NCI-H82 (cell line): ENCODE results near the gene PCDH15.
"Not testable (repeated sequence)": the region's sequence is repeated elsewhere in the genome, so short reads cannot be mapped to it uniquely, and the experiment has no call there.

Experiments
- DNase-seq: peaks from one replicate; lab custom pipeline; 2025; lab: John Stamatoyannopoulos, UW

Gene PCDH15

GRCh38 chr10:53980210-53980609 lies 820.8 kb downstream of the PCDH15 start:
- DNase-seq = no peak

DNA sequence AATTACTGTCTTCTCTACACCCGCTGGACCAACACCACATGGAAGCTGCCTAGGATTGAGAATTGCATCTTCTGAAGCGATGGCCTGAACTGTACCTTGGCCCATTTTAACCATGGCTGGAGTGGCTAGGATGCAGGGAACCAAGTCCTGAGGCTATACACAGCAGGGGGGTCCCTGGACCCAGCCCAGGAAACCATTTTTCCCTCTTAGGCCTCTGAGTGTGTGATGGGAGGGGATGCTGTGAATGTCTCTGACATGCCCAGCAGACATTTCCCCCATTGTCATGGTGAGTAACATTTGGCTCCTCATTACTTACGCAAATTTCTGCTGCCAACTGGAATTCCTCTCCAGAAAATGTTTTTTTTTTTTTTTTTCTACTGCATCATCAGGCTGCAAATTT lies 822.7 kb downstream of the PCDH15 start:
- no peak for DNase-seq

GRCh38 chr10:53977267-53977666 lies 823.8 kb downstream of the PCDH15 start:
- DNase-seq = no peak

DNA sequence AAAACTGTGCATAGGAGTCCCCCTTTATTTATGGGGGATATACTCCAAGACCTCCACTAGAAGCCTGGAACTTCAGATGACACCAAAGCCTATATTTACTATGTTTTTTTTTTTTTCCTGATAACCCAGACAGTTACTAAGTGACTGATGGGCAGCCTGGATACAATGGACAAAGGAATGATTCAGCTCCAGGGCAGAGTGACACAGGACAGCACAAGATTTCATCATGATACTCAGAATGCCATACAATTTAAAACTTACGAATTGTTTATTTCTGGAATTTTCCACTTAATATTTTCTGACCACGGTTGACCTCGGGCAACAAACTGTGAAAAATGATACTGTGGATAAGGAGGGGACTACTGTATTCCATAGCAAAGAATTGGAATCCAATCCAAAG lies 843.6 kb downstream of the PCDH15 start:
- no peak for DNase-seq

- no peak for DNase-seq
Measured at GRCh38 chr10:53955091-53955490, 845.9 kb downstream of the PCDH15 start.

DNA sequence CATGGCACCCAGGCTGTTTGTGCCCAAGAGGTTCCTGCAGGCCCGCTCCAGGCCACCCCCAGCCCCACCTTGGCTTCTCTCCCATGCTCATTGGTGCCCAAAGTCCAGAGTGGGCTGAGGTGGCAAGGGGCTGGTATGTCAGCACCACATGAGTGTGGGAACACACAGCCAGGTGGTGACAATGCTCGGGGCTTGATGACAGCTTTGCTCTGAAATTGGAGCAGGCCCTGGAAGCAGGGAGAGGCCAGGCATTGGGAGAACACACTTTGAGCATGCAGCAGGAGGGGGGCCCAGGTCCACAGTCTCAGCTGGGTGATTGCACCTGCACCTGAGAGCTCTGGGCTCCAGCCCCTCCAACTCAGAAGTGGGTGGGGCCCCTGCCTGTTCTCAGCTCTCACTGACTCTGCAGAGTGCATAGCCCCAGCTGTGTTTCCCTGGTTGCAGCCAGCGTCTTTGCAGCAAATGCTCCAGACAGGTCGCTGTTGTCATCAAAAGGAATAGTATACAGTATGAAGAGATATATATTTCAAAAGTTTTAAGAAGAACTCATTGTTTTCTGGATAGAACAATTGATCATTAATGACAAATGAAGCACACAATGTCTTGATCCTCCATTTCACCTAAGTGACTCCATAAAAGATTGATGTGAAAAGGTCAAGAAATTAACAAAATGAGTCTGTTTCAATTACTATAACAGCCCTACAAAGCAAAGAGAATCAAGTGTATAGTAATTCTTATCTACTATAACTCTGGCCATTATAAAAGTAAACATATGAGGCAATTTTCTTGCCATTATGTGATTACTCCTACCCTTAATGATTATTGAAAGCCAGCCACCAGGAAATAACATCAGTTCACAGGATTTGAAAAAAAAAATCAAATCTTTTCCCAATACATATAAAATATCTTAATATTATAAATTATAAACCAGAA lies 848.1 kb downstream of the PCDH15 start:
- DNase-seq = no peak

- no peak for DNase-seq
Measured at GRCh38 chr10:53939654-53940053, 861.4 kb downstream of the PCDH15 start.

- DNase-seq = no peak
Measured at GRCh38 chr10:53930648-53931047, 870.4 kb downstream of the PCDH15 start.

DNA sequence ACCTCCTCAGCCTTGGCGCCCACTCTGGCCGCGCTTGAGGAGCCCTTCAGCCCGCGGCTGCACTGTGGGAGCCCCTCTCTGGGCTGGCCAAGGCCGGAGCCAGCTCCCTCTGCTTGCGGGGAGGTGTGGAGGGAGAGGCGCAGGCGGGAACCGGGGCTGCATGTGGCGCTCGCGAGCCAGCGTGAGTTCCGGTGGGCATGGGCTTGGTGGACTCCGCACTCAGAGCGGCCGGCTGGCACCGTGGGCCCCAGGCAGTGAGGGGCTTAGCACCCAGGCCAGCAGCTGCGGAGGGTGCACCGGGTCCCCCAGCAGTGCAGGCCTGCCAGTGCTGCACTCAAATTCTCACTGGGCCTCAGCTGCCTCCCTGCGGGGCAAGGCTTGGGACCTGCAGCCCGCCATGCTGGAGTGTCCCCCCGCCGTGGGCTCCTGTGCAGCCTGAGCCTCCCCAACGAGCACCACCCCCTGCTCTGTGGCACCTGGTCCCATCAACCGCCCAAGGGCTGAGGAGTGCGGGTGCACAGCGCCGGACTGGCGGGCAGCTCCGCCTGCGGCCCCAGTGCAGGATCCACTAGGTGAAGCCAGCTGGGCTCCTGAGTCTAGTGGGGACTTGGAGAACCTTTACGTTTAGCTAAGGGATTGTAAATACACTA lies 876.9 kb downstream of the PCDH15 start:
- not testable (repeated sequence) for DNase-seq

DNA sequence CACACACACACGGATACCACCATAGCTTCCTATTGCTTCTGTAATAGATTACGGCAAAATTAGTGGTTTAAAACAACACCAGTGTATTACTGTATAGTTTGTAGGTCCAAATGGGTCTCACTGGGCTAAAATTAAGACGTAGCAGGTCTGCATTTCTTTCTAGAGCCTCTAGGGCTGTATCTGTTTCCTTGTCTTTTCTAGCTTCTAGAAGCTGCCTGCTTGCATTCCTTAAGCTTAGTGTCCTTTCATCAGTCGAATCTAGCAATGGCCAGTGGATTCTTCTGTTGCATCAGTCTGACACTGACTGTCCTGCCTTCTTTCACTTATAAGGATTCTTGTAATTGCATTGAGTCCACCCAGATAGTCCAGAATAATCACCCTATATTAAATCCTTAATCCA lies 882.3 kb downstream of the PCDH15 start:
- no peak for DNase-seq

- no peak for DNase-seq
Measured at GRCh38 chr10:53909791-53910190, 891.2 kb downstream of the PCDH15 start.

DNA sequence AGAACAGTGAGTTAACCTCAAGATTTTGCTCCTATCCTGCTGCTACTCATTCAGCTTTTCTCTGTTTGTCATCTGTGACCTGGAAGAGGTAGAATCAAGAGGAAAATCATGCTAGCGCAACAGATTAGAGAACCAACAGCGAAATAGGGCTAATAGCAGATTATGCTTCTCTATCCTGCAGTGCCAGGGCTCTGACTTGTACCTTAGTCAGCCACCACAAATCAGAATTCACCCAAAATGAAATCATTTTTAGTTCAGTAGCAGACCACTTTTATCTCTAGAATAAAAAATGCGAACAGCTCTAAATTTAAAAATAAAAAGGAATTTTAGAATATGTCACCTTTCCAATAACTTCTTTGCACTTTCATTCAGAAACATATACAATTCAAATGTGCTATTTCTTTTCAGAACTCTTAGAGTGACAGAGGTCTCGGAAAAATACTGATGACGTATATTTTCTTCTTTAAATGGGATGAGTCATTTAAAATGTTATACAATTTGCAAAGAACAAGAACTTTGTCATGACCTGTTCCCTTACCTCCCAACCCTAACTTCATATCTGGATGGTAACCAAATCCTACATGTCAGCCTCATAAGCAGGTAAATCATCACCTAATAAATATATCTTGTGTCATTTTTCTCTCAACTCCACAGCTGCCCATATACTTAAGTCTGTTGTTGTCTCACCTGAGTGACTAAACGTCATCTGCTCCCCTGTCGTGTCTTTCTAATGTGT lies 896.4 kb downstream of the PCDH15 start:
- DNase-seq = no peak

- no peak for DNase-seq
Measured at GRCh38 chr10:53903756-53904155, 897.3 kb downstream of the PCDH15 start.

DNA sequence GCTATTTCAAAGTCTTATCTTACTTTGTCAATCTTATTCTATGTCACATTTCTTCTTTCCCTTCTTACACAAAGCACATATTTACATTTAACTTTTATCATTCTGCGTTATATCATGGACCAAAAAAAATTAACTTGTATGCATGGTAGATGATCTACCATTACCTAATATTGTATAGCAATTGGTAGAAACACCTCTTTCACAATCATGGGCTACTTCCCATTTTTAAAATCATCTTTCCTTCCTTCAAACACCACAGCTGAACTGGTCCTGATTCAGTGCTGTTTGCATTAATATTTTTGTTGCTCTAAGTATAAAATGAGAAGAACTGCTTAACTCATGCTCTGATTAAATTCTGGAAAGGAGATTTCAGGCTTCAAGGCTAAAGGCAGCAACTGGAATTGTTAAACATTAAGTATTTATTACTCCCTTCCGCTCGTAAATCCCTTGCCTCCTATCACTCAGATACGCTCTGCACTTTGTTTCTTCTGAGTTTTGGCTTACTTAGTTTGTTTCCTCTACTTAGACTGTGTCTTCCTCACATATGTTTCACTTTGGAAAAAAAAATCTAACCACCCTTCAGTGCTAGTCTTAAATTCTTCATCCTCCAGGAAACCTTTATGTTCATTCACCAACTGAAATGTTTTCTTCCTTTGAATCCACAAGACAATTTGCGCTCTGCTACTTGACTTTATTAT lies 901.4 kb downstream of the PCDH15 start:
- no peak for DNase-seq

DNA sequence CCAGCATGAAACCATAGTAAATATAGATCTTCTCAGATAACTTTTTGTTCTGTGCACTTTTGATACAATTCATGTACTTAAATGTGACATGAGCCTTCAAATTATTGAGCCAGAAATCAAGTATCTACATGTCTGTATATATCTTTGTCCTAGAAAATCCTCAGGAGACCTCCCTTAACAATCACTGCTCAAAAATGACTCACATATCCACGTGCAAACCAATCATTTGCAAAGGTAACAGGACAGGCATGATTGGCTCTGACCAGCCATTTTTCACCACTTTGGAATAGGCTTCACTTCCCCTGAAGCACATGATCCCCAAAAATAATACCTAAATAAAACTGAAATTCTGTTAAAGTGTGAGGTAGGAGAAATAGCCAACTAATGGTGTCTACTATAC lies 902.5 kb downstream of the PCDH15 start:
- DNase-seq = no peak

- DNase-seq = no peak
Measured at GRCh38 chr10:53894145-53894544, 906.9 kb downstream of the PCDH15 start.

GRCh38 chr10:53893061-53893460 lies 908.0 kb downstream of the PCDH15 start:
- DNase-seq = no peak

GRCh38 chr10:53886325-53887300 lies 914.4 kb downstream of the PCDH15 start:
- no peak for DNase-seq

- DNase-seq = no peak
Measured at GRCh38 chr10:53864846-53865245, 936.2 kb downstream of the PCDH15 start.

DNA sequence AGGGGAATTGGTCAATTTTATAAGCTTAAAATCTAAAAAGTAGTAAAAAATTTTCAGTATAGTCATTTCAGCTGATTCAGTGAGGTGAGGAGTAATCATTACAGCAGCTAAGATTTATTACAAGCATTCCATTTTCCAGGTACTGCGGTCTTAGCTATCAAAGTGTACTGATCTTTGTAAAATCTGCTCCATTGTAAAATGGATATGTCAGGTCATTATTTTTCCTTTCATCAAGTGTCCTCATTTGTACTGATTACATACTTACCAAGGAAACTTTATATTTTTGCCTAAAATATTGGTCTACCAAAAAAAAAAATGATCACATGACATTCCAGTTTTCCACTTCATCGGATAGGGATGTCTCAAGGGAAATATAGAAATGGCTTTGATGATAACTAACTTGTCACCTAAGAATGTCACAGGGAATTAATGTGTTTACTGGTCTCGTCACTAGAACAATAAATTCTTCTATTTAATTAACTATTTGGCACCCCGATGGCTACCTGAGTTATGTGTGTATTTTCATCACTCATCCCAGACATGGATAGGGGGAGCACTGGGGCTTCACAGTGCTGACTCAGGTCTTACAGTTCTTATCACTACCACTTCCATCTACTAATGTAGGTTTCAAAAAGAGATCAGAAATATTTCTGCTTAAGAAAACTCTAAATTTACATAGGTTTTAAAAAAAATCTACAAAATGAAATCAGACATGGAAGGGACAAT lies 948.4 kb downstream of the PCDH15 start:
- no peak for DNase-seq
